Ovary (tissue), 3 donors: ENCODE measurements around the gene NECTIN1.

Experiments
- CTCF ChIP-seq, 3 donors: fragments of 450-650 bp in 2 of 3; fragments of 200-600 bp in 1 of 3; IDR thresholded peaks; one replicate each; pipeline versions ENCODE4 v1.5.1 to v1.8.0; 2016 to 2022; ENCODE audit warnings: antibody characterized with exemption in 3 of 3, mild to moderate bottlenecking in 1 of 3
- EP300 ChIP-seq: sonication (generic); formaldehyde crosslinking; IDR thresholded peaks from one replicate; pipeline ENCODE4 v1.6.1; 2017; ENCODE audit warnings: antibody characterized with exemption
- POLR2A ChIP-seq: fragments of 450-650 bp; IDR thresholded peaks from one replicate; pipeline ENCODE4 v1.6.1; 2017; ENCODE audit warnings: antibody characterized with exemption, mild to moderate bottlenecking, moderate library complexity
- donor health status: DM: no; HTN: no; CAD: no.

GRCh38 chr11:119741369-119742262 lies 12.6 kb upstream of the NECTIN1 start:
- TF ChIP-seq CTCF (IDR thresholded peaks at IDR 0.05) (peak in 1 of 3 donors; percentile 18), EP300 (no peak), POLR2A (no peak)
